GM13977 (cell line): Measurements from ENCODE around the gene VMP1.

Experiments
- DNase-seq: peaks from one replicate; pipeline ENCODE4 v3.0.0; 2012; ENCODE audit warnings: low spot score
- in situ Hi-C: fragments of 300-500 bp; cut with MboI; formaldehyde crosslinking; loops from one replicate; pipeline ENCODE4 v1.12.0; 2022; ENCODE audit warnings: low sequenced_read_pairs, low pct_unique_long_range_greater_than_20kb, mixed read lengths, inconsistent platforms; ENCODE audit not compliant: unreplicated experiment
- TF ChIP-seq, protein P1 (sequence below): IDR thresholded peaks from 2 replicates; pipeline ENCODE4 v1.5.1; 2012; ENCODE audit warnings: mild to moderate bottlenecking, control low read depth; ENCODE audit not compliant: insufficient read depth; ENCODE audit errors: extremely low read depth, missing control alignments

Gene VMP1

DNA sequence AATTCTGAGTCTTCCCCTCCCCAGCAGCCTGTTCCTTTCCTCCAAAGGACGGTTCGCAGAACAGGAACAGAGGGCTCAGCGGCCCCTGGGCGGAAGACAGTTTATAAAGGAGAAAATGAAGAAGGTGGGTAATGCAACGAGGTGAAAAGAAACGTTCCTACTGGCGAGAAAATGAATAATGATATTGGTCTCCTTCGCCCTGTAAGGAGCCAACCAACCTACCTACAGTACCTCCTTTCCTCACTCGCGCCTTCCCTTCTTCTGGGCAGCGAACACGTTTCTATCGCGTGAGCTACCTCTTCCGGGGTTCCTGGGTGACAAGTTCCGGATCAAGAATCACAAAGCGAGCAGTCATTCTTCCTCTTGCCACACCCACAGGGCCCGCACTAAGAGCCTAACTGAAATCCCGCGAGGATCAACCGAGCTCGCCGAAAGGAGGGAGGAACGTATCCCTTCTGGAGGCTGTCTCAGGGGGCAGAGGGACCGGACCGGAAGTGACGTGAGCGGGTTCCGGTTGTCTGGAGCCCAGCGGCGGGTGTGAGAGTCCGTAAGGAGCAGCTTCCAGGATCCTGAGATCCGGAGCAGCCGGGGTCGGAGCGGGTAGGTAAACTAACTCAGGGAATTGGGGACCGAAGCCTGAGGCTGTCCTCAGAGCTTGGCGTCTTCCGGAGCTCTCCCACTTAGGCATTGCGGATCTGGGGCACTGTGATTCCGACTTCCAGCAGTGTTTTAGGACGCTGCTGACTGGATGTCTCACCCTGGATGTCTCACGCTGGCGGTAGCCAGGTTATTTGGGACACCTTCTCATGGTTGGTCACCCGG lies at the start of gene VMP1, which contains the start of gene PTRH2:
VMP1 (plus strand) TSS at position 506 of the 822 bp plus-strand sequence. CDS start 23,793 bp downstream, outside the sequence.
PTRH2 (minus strand) TSS at position 282 of the 822 bp plus-strand sequence. CDS start 9,452 bp downstream, outside the sequence.
- peak; percentile 95 for DNase-seq
- in situ Hi-C loops = no loop called here
- TF ChIP-seq, protein P1, sequence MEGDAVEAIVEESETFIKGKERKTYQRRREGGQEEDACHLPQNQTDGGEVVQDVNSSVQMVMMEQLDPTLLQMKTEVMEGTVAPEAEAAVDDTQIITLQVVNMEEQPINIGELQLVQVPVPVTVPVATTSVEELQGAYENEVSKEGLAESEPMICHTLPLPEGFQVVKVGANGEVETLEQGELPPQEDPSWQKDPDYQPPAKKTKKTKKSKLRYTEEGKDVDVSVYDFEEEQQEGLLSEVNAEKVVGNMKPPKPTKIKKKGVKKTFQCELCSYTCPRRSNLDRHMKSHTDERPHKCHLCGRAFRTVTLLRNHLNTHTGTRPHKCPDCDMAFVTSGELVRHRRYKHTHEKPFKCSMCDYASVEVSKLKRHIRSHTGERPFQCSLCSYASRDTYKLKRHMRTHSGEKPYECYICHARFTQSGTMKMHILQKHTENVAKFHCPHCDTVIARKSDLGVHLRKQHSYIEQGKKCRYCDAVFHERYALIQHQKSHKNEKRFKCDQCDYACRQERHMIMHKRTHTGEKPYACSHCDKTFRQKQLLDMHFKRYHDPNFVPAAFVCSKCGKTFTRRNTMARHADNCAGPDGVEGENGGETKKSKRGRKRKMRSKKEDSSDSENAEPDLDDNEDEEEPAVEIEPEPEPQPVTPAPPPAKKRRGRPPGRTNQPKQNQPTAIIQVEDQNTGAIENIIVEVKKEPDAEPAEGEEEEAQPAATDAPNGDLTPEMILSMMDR = no peak

DNA sequence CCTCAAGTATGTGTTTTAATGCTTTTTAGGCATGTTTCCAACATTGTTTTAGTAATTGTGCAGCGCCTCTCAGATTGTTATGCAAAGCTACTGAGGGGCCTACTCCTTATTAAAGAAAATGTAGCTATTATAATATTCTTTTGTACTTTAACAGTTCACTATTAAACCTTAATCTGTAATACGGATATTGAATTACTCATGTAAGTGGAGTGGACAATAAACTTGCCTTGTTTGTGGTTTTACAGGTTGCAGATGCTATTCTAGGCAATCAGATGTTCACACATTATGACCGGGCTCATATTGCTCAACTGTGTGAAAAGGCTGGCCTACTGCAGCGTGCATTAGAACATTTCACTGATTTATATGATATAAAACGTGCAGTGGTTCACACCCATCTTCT lies 41.2 kb upstream of the VMP1 start:
- in situ Hi-C loops = no loop called here
- no peak for DNase-seq
- TF ChIP-seq, protein P1 = no peak

DNA sequence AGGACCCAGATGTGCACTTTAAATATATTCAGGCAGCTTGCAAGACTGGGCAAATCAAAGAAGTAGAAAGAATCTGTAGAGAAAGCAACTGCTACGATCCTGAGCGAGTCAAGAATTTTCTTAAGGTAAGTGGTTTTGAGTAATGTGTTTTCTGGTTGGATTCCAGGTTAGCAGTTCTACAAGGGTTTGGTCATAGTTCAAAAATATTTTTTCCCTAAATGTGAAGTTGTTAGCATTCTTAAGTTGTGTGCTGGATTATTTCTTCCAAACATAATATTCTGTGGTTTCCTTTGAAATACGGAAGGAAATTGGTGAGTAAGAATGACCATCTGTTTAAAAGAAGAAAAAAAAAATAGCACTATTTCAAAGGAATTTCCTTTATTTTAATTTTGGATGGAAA lies 38.6 kb upstream of the VMP1 start:
- in situ Hi-C loops = no loop called here
- TF ChIP-seq, protein P1 = no peak
- DNase-seq = no peak

DNA sequence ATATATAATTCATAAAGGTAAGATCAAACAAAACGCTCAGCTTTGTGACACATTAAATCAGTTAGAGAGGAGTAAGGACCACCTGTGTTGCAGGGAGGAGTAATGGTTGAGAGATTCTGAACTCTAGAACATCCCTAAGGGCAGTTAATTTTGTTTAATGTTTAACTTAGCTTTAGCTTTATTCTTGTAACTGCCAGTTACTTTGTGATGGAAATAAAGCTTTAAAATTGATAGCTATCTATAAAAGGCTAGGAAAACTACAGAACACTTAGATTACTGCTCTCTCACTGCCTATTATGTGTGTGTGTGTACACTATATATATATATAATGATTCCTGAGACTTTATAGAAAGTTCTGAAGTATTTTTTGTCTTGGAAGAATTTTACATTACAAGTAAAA lies 38.0 kb upstream of the VMP1 start:
- in situ Hi-C loops = no loop called here
- DNase-seq = no peak
- TF ChIP-seq, protein P1 = no peak

DNA sequence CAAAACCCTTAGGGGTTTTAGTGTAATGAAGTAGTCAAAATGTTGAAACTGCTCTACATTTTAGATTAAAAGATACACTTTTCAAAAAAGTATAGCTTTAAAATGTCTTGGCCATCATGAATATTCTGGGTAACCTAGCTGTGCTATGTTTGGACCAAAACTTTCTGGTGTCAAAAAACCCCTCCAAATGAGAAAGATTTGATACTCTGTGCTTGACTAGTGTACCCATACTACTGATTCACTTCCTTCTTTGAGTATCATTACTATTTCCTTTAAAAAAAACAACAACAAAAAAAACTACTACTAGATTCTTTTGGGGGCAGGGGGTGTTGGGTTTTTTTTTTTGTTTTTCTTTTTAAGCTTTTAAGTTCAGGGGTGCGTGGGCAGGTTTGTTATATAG lies 37.5 kb upstream of the VMP1 start:
- in situ Hi-C loops = no loop called here
- DNase-seq = peak; percentile 12
- TF ChIP-seq, protein P1 = no peak

DNA sequence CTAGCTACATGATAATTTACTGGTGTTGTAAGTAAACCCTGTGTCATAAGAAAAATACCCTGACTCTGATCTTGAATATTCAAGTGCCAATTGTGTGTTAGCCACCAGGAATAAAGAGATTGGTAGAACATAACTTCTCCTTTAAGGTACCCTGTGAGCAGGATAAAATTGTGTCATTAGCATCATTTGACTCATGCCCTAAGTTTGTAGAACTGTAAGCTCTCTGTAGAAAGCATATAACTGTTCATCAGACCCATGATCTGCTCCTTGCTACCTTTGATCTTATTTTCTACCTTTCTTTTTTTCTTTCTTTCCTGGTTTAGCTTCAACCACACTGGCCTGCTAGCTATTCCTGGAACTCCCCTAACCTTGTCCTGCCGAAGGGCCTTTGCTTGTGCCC lies 36.1 kb upstream of the VMP1 start:
- TF ChIP-seq, protein P1 = no peak
- in situ Hi-C loops = no loop called here
- DNase-seq = no peak

DNA sequence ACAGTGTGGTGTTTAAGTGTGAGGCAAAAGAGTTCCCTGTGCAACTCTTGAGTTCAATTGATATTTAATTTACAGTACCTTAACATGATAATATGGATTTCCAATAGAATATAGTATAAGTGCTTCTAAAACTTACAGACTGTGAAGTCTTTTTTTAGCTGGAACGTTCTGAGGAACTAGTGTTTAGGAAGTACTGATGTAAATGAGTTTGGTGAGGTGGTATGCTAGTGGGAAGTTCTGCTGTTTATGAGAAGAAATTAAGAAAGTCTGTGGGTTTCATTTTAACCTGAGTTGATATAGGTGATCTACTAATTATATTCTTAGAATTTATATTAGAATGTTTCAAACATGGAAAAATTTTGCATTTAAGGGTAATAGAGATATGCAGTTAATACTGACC lies 32.2 kb upstream of the VMP1 start:
- TF ChIP-seq, protein P1 = no peak
- in situ Hi-C loops = no loop called here
- no peak for DNase-seq
